Measurements from ENCODE around the gene TMCO1.
"Not testable (repeated sequence)": the region's sequence is repeated elsewhere in the genome, so short reads cannot be mapped to it uniquely, and the experiment has no call there.

Gene TMCO1

GRCh38 chr1:165744913-165745312, 23.8 kb downstream of the TMCO1 start:
- DNase-seq: not testable (repeated sequence)

- DNase-seq: no peak
Measured at GRCh38 chr1:165742194-165742593, 26.5 kb downstream of the TMCO1 start.

- DNase-seq: no peak
Measured at GRCh38 chr1:165738794-165739193, 29.9 kb downstream of the TMCO1 start.

GRCh38 chr1:165737196-165737595, 31.5 kb downstream of the TMCO1 start:
- no peak for DNase-seq

- DNase-seq: no peak
Measured at GRCh38 chr1:165734906-165735305, 33.8 kb downstream of the TMCO1 start.

- no peak for DNase-seq
Measured at GRCh38 chr1:165726841-165727240, 41.8 kb downstream of the TMCO1 start.

- DNase-seq: no peak
Measured at GRCh38 chr1:165726169-165726568, 42.5 kb downstream of the TMCO1 start.

- DNase-seq: peak; percentile 36
Measured at GRCh38 chr1:165717918-165718515, 50.7 kb downstream of the TMCO1 start.

GRCh38 chr1:165716265-165717051, 52.2 kb downstream of the TMCO1 start:
- not testable (repeated sequence) for DNase-seq

GRCh38 chr1:165712764-165713163, 55.9 kb downstream of the TMCO1 start:
- DNase-seq: no peak

GRCh38 chr1:165707984-165708706, 60.5 kb downstream of the TMCO1 start:
- DNase-seq: no peak

GRCh38 chr1:165703648-165704047, 65.0 kb downstream of the TMCO1 start:
- DNase-seq: no peak

- DNase-seq: not testable (repeated sequence)
Measured at GRCh38 chr1:165701922-165702321, 66.7 kb downstream of the TMCO1 start.

GRCh38 chr1:165699577-165699976, 69.1 kb downstream of the TMCO1 start:
- no peak for DNase-seq

- no peak for DNase-seq
Measured at GRCh38 chr1:165698761-165699052, 70.0 kb downstream of the TMCO1 start.

GRCh38 chr1:165697881-165698760, 70.5 kb downstream of the TMCO1 start, which contains the start of gene ALDH9A1:
TSS of gene ALDH9A1 (minus strand) at chr1:165698562. CDS start at chr1:165698558, 4 bp downstream.
- peak; percentile 31 for DNase-seq

GRCh38 chr1:165697491-165697880, 71.2 kb downstream of the TMCO1 start:
- DNase-seq: no peak

GRCh38 chr1:165696625-165697100, 72.0 kb downstream of the TMCO1 start:
- peak; percentile 69 for DNase-seq

GRCh38 chr1:165695031-165695430, 73.6 kb downstream of the TMCO1 start:
- DNase-seq: no peak

GRCh38 chr1:165688046-165688445, 80.6 kb downstream of the TMCO1 start:
- no peak for DNase-seq

- no peak for DNase-seq
Measured at GRCh38 chr1:165686971-165687433, 81.7 kb downstream of the TMCO1 start.

GRCh38 chr1:165686121-165686970, 82.3 kb downstream of the TMCO1 start:
- DNase-seq: no peak

Measured in amniotic stem cell (primary cell).